ENCODE results near the gene ZMYND8.

GRCh38 chr20:47222468-47223119 lies 133.9 kb downstream of the ZMYND8 start:
- TF ChIP-seq, protein P1, sequence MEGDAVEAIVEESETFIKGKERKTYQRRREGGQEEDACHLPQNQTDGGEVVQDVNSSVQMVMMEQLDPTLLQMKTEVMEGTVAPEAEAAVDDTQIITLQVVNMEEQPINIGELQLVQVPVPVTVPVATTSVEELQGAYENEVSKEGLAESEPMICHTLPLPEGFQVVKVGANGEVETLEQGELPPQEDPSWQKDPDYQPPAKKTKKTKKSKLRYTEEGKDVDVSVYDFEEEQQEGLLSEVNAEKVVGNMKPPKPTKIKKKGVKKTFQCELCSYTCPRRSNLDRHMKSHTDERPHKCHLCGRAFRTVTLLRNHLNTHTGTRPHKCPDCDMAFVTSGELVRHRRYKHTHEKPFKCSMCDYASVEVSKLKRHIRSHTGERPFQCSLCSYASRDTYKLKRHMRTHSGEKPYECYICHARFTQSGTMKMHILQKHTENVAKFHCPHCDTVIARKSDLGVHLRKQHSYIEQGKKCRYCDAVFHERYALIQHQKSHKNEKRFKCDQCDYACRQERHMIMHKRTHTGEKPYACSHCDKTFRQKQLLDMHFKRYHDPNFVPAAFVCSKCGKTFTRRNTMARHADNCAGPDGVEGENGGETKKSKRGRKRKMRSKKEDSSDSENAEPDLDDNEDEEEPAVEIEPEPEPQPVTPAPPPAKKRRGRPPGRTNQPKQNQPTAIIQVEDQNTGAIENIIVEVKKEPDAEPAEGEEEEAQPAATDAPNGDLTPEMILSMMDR (IDR thresholded peaks at IDR 0.05; ENCODE audit: low read length) = no peak
- no peak for TF ChIP-seq EZH2 (IDR thresholded peaks at IDR 0.05; ENCODE audit: borderline replicate concordance, low read length)

Measured in OCI-LY1 (cell line).